Sigmoid colon (tissue), 7 donors: ENCODE results near the gene STEAP1B. TPM values are rescaled to one million over a fixed set of nuclear protein-coding genes. Genes with fewer than 3 reads are reported as not detected.

ENCODE experiments used
- DNase-seq: peaks from one replicate; pipeline ENCODE4 v3.0.0-alpha.2; 2019
- H3K27ac ChIP-seq, 4 donors: fragments of 200-600 bp; sonication (generic); one replicate each; pipeline ENCODE4 v1.5.1; 2016 to 2019; ENCODE audit warnings: mild to moderate bottlenecking in 1 of 4
- H3K27me3 ChIP-seq, 3 donors: fragments of 200-600 bp; sonication (generic); one replicate each; pipeline ENCODE4 v1.5.1; 2019; ENCODE audit warnings: mild to moderate bottlenecking in 1 of 3
- H3K36me3 ChIP-seq, 4 donors: fragments of 200-600 bp; sonication (generic); one replicate each; pipeline ENCODE4 v1.5.1; 2016 to 2019
- H3K4me1 ChIP-seq, 4 donors: fragments of 200-600 bp; sonication (generic); one replicate each; pipeline ENCODE4 v1.5.1; 2017 to 2019
- H3K4me3 ChIP-seq, 4 donors: fragments of 200-600 bp; sonication (generic); one replicate each; pipeline ENCODE4 v1.5.1; 2017 to 2019; ENCODE audit warnings: mild to moderate bottlenecking in 2 of 4, moderate library complexity in 1 of 4
- H3K9me3 ChIP-seq, 4 donors: fragments of 200-600 bp in 3 of 4; sonication (generic) in 3 of 4; one replicate each; pipeline versions ENCODE4 v1.5.1 to v1.6.1; 2013 to 2019
- EP300 ChIP-seq, 4 donors: sonication (generic); formaldehyde crosslinking; IDR thresholded peaks; one replicate each; pipeline ENCODE4 v1.6.1; 2017; ENCODE audit warnings: antibody characterized with exemption in 4 of 4
- POLR2A ChIP-seq, 2 donors: fragments of 450-650 bp; IDR thresholded peaks; one replicate each; pipeline ENCODE4 v1.6.1; 2016; ENCODE audit warnings: antibody characterized with exemption in 2 of 2, mild to moderate bottlenecking in 2 of 2, moderate library complexity in 2 of 2
- POLR2AphosphoS5 ChIP-seq, 4 donors: sonication (generic); formaldehyde crosslinking; IDR thresholded peaks; one replicate each; pipeline ENCODE4 v1.6.1; 2017; ENCODE audit warnings: antibody characterized with exemption in 4 of 4
- WGBS, 2 donors: extraction: QIAGEN DNeasy Blood & Tissue Kit; methylation state at CpG; one replicate each; pipeline ENCODE4 v1.1.7; 2013; 5-methylcytosine and 5-hydroxymethylcytosine counted together
- intact Hi-C: fragments of 100-400 bp; cut with DNase I; formaldehyde crosslinking; loops from one replicate; pipeline ENCODE4 v1.15.1; 2023
- polyA plus RNA-seq, 3 donors: library from polyadenylated mRNA; stranded (reverse); fragments of 200-250 nt; gene quantifications; one replicate each; pipeline ENCODE4 v1.2.3, GENCODE V29; 2013
- total RNA-seq, 4 donors: library from RNA; depleted of rRNA; stranded (reverse); fragments of >200 nt; gene quantifications; one replicate each; pipeline ENCODE4 v1.1.0, GENCODE V29; 2016
- TF ChIP-seq, protein P1 (sequence below), 4 experiments: fragments of 450-650 bp in 3 of 4; fragments of 200-600 bp in 1 of 4; IDR thresholded peaks; one replicate each; pipeline ENCODE4 v1.5.1; 2016 to 2019; ENCODE audit warnings: antibody characterized with exemption in 4 of 4, mild to moderate bottlenecking in 3 of 4, moderate library complexity in 2 of 4
- donor health status: healthy with polysubstance abuse.
- donor health status: Bipolar disorder and iron deficiency.
- donor health status: healthy.

STEAP1B gene
- total and polyA plus RNA-seq, 7 donors = 0.33 to 2.1 (median 1.3) TPM; not detected in 1

DNA sequence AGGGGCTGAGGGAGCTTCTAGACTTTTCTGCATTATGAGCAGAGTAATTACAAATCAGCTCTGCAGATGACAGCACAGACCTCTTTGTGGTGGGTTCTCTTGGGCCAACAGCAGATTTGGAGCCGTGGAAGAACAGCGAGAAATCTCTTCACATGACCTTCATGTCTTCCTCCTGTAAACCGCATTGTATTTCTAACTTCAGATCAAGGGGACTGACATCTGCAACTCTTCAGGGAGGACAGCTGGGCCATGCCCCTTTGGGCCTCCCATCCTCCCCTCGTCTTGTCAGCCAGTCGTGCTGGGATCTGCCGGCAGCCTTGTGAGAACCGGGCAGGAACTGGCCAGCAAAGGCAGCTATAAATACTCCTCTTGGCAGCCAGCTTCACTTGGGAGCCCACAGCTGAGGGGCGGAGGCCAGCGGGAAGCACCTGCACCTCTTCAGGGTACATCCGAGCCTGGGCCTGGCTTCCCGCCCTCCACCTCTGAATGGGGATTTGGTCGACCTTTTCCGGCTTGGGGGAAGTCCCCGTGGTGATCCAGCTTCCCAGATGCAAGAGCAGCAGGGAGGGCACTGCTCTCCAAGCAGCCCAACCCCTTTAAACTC is 54.7 kb downstream of the STEAP1B start:
- Histone ChIP-seq H3K4me3 (no peak overlapping the region), H3K4me1 (peaks cover 0 to 12% (median 8%) of the 10 kb centered on the region in 4 donors), H3K27ac (peak overlapping the region in 1 of 4 donors; percentile 41), H3K9me3 (no peaks in the 10 kb centered on the region), H3K27me3 (no peaks in the 10 kb centered on the region), H3K36me3 (no peaks in the 10 kb centered on the region)
- TF ChIP-seq POLR2AphosphoS5 (IDR thresholded peaks at IDR 0.05) = peak; percentile 17 to 60 (median 40)
- TF ChIP-seq, protein P1, sequence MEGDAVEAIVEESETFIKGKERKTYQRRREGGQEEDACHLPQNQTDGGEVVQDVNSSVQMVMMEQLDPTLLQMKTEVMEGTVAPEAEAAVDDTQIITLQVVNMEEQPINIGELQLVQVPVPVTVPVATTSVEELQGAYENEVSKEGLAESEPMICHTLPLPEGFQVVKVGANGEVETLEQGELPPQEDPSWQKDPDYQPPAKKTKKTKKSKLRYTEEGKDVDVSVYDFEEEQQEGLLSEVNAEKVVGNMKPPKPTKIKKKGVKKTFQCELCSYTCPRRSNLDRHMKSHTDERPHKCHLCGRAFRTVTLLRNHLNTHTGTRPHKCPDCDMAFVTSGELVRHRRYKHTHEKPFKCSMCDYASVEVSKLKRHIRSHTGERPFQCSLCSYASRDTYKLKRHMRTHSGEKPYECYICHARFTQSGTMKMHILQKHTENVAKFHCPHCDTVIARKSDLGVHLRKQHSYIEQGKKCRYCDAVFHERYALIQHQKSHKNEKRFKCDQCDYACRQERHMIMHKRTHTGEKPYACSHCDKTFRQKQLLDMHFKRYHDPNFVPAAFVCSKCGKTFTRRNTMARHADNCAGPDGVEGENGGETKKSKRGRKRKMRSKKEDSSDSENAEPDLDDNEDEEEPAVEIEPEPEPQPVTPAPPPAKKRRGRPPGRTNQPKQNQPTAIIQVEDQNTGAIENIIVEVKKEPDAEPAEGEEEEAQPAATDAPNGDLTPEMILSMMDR (IDR thresholded peaks at IDR 0.05) = no peak
- DNase-seq = peak; percentile 80
- 9 to 16% methylated on average over 14 of the region's 14 CpGs for WGBS, 2 donors
- intact Hi-C loops = no loop called here

DNA sequence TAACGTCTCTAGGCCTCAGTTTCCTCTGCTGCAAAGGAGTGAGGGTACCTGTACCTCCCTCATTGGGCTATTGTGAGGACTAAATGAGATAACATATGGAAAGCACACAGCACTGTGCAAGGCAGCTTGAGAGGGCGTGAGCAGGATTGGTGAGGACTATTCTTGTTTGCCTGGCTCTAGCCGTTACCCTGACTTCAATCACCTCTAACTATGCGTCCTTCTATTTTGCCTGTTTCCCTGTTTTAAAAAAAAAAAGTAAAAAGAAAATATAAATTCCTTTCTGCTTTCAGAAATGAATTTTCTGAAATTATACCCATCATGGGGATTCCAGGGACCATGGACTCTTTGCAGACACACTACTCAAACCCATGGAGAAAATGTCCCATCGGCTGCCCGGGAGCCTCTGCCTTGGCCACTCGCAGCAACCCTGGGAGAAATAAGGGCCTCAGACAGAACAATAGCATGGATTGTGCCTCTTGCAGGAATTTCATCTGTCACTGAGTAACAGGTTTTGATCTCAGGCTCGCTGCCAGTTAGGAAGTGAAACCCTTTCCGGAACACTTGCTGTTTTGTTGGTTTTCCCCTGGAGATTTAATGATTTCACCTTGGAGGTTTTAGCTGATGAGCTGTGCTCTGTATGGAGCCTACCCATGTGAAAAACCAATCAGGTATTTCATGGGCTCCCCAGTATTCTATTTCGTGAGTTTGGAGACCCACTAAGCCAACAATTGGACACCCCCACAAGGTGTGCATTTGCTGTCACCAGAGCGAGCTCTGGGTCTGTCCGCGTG is 55.6 kb downstream of the STEAP1B start:
- intact Hi-C loops = no loop called here
- no peaks in the 10 kb centered on the region for H3K36me3 ChIP-seq

DNA sequence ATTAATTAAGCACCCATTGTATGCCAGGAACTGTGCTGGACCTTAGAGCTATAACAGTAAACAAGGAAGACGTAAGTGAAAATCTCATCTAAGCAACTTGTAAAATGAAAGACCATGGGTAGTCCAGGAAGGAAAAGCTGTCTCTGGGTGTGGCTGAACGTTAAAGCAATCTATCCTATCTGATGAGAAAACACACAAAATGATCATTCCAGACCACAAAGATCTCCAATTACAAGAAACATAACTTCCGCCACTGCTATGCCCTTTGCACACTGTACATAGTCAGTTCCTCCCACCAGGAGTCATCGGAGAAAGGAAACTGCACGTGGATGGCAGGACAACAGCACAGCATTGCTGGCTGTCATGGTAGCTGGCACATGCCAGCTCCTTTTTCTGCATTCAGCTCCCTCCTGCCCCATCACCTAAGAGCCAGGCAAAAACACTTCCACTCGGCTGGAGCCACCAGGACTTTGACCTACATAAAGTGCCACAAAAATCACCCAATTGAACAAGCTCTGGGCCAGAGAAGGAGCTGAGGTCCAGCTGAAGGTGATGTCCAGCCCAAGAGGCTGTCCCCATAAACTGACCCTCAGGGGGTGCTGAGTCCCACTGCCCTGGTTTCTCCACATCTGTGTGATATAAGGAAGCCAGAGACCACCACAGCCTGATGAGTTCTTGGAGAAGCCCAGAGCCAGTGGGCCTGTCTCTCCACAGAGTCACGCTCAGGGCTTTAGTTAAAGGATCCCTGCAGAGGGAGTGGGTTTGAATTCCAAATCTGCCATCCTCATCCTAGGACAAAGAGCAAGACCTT is 56.4 kb downstream of the STEAP1B start:
- Histone ChIP-seq H3K27me3 (no peaks in the 10 kb centered on the region), H3K4me1 (peaks cover 0 to 12% (median 8%) of the 10 kb centered on the region in 4 donors), H3K27ac (no peak overlapping the region), H3K36me3 (no peaks in the 10 kb centered on the region), H3K4me3 (no peak overlapping the region), H3K9me3 (no peaks in the 10 kb centered on the region)
- no peak for DNase-seq
- intact Hi-C loops = no loop called here
- TF ChIP-seq EP300 (IDR thresholded peaks at IDR 0.05) (no peak), POLR2A (IDR thresholded peaks at IDR 0.05) (no peak), POLR2AphosphoS5 (IDR thresholded peaks at IDR 0.05) (no peak)
- TF ChIP-seq, protein P1 (IDR thresholded peaks at IDR 0.05) = no peak
- 27 to 52% methylated on average over 7 of the region's 7 CpGs for WGBS, 2 donors

More for the DNA sequence above, 55.6 kb downstream of the STEAP1B start:
- WGBS, 2 donors = 44 to 65% methylated on average over 13 of the region's 13 CpGs
- DNase-seq = no peak
- TF ChIP-seq, protein P1 (IDR thresholded peaks at IDR 0.05) = no peak
- TF ChIP-seq POLR2A (IDR thresholded peaks at IDR 0.05) (no peak), EP300 (IDR thresholded peaks at IDR 0.05) (no peak), POLR2AphosphoS5 (IDR thresholded peaks at IDR 0.05) (no peak)
- peak overlapping the region in 1 of 4 donors; percentile 41 for H3K27ac ChIP-seq
- no peak overlapping the region for H3K4me3 ChIP-seq
- no peaks in the 10 kb centered on the region for H3K9me3 ChIP-seq
- peaks cover 0 to 12% (median 8%) of the 10 kb centered on the region in 4 donors for H3K4me1 ChIP-seq
- H3K27me3 ChIP-seq = no peaks in the 10 kb centered on the region

DNA sequence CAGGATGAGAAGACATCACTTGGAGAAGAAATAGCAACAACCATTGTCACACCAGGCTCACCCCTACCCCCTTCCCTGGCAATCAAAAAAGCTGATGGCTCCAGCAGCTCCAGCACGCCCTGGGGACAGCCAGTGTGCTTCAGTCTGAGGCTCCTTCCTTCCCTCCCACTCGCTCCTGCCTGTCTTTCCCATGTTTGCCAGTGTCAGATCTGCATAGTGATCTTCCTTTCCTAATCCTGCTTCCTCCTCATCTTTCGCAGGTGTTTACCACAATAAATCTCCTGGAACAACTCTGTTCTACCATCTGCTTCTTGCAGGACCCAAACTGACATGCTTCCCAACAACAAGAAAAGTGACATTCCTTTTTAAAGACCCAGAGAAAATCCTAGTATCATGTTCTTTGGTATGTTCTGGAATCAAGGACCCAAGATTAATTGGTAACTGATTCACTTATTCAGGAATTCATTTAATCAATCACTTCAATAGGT is 57.1 kb downstream of the STEAP1B start:
- H3K36me3 ChIP-seq = no peaks in the 10 kb centered on the region
- no peak for TF ChIP-seq EP300 (IDR thresholded peaks at IDR 0.05)
- TF ChIP-seq POLR2A (IDR thresholded peaks at IDR 0.05) = no peak
- no peak for TF ChIP-seq POLR2AphosphoS5 (IDR thresholded peaks at IDR 0.05)
- TF ChIP-seq, protein P1 (IDR thresholded peaks at IDR 0.05) = no peak
- no peak overlapping the region for H3K4me3 ChIP-seq
- 59 to 76% methylated on average over 3 of the region's 3 CpGs for WGBS, 2 donors
- H3K9me3 ChIP-seq = no peaks in the 10 kb centered on the region
- peaks cover 0 to 12% (median 8%) of the 10 kb centered on the region in 4 donors for H3K4me1 ChIP-seq
- H3K27ac ChIP-seq = no peak overlapping the region
- no peak for DNase-seq
- no peaks in the 10 kb centered on the region for H3K27me3 ChIP-seq
- intact Hi-C loops = no loop called here
